H54 (cell line): ENCODE results near the gene PRKX.
A peak's percentile ranks its signal among the peaks of the same experiment; 100 is the strongest.
"Not testable (repeated sequence)": the region's sequence is repeated elsewhere in the genome, so short reads cannot be mapped to it uniquely, and the experiment has no call there.

Source experiments
- DNase-seq: peaks from one replicate; pipeline ENCODE4 v3.0.0; 2011; ENCODE audit warnings: low spot score, mixed read lengths; ENCODE audit not compliant: insufficient read length
- FAIRE-seq: peaks from 3 replicates; lab custom pipeline; 2011; peaks lifted over from hg19 to GRCh38; lab: Jason Lieb, UNC
- POLR2A ChIP-seq: IDR thresholded peaks from 2 replicates; pipeline ENCODE4 v1.6.1; 2011; ENCODE audit warnings: low read depth, mild to moderate bottlenecking, low read length

Gene PRKX

GRCh38 chrX:3697701-3698279 is 15.7 kb downstream of the PRKX start:
- TF ChIP-seq POLR2A, result no peak
- DNase-seq (peak; percentile 5), FAIRE-seq (no peak)

GRCh38 chrX:3697220-3697684 is 16.2 kb downstream of the PRKX start:
- no peak for TF ChIP-seq POLR2A
- DNase-seq, result no peak
- FAIRE-seq, result no peak

- TF ChIP-seq POLR2A, result no peak
- DNase-seq (no peak), FAIRE-seq (no peak)
These were observed 17.9 kb downstream of the PRKX start for GRCh38 chrX:3695536-3695935.

- TF ChIP-seq POLR2A, result no peak
- FAIRE-seq, result no peak
- DNase-seq, result no peak
These were observed 23.3 kb downstream of the PRKX start for GRCh38 chrX:3690140-3690539.

- FAIRE-seq, DNase-seq: not testable (repeated sequence)
These were observed 30.2 kb downstream of the PRKX start for GRCh38 chrX:3683236-3683635.

- no peak for FAIRE-seq
- DNase-seq, result no peak
- TF ChIP-seq POLR2A, result no peak
These were observed 33.0 kb downstream of the PRKX start for GRCh38 chrX:3680459-3680858.

- TF ChIP-seq POLR2A, result no peak
- no peak for FAIRE-seq
- no peak for DNase-seq
These were observed 33.8 kb downstream of the PRKX start for GRCh38 chrX:3679669-3680068.

- no peak for DNase-seq
- FAIRE-seq, result no peak
- TF ChIP-seq POLR2A, result no peak
These were observed 35.1 kb downstream of the PRKX start for GRCh38 chrX:3678328-3678727.

- DNase-seq (no peak), FAIRE-seq (no peak)
- TF ChIP-seq POLR2A, result no peak
These were observed 38.6 kb downstream of the PRKX start for GRCh38 chrX:3674881-3675280.

GRCh38 chrX:3669841-3670475 is 43.5 kb downstream of the PRKX start:
- FAIRE-seq, result no peak
- no peak for TF ChIP-seq POLR2A
- DNase-seq, result no peak

GRCh38 chrX:3666975-3667374 is 46.5 kb downstream of the PRKX start:
- no peak for TF ChIP-seq POLR2A
- no peak for DNase-seq
- FAIRE-seq, result no peak

- no peak for FAIRE-seq
- no peak for TF ChIP-seq POLR2A
These were observed 48.5 kb downstream of the PRKX start for GRCh38 chrX:3664921-3665320.

GRCh38 chrX:3663576-3664250 is 49.7 kb downstream of the PRKX start:
- not testable (repeated sequence) for FAIRE-seq, DNase-seq

More at GRCh38 chrX:3664921-3665320, 48.5 kb downstream of the PRKX start:
- no peak for DNase-seq

GRCh38 chrX:3659761-3660160 is 53.7 kb downstream of the PRKX start:
- FAIRE-seq (no peak), DNase-seq (no peak)
- TF ChIP-seq POLR2A, result no peak

- no peak for TF ChIP-seq POLR2A
- FAIRE-seq (no peak), DNase-seq (no peak)
These were observed 58.3 kb downstream of the PRKX start for GRCh38 chrX:3655181-3655580.

- FAIRE-seq, result no peak
- no peak for DNase-seq
- no peak for TF ChIP-seq POLR2A
These were observed 60.3 kb downstream of the PRKX start for GRCh38 chrX:3653111-3653510.
